ENCODE data around the gene ASAP2.

- TF ChIP-seq POLR2A (IDR thresholded peaks at IDR 0.05; ENCODE audit: low read depth, low read length): no peak
- no peak for TF ChIP-seq TAF1 (IDR thresholded peaks at IDR 0.05; ENCODE audit: borderline replicate concordance, low read depth, low read length)
Measured at GRCh38 chr2:9359463-9359862, 152.9 kb downstream of the ASAP2 start.
